WTC11 (cell line): ENCODE data around the gene SRSF1. TPM values are rescaled to one million over a fixed set of nuclear protein-coding genes. Genes with fewer than 3 reads are reported as not detected.
A peak's percentile ranks its signal among the peaks of the same experiment; 100 is the strongest.

Source experiments
- ATAC-seq: fragments of 200-7000 bp; cut with Tn5 transposase; 2 replicates; pipeline ENCODE4 v1.10.0; 2021; ENCODE audit warnings: mild to moderate bottlenecking, moderate library complexity
- CTCF ChIA-PET: fragments of 300-600 bp; sonication (Branson Sonifier 250); formaldehyde crosslinking; loops from one replicate; lab custom pipeline; 2021; ENCODE audit warnings: antibody characterized with exemption; lab: Charles Lee
- POLR2A ChIA-PET: fragments of 350-600 bp; sonication (Branson Sonifier 250); formaldehyde crosslinking; loops from one replicate; lab custom pipeline; 2021; ENCODE audit warnings: antibody characterized with exemption; lab: Charles Lee
- DNase-seq: peaks from one replicate; pipeline ENCODE4 v3.0.0; 2021; ENCODE audit warnings: low spot score
- H3K27ac Mint-ChIP-seq: 2 replicates; pipeline ENCODE4 v1.8.0; 2021; ENCODE audit warnings: mixed read lengths
- H3K27me3 Mint-ChIP-seq: 2 replicates; pipeline ENCODE4 v1.8.0; 2021; ENCODE audit warnings: low read depth, mild to moderate bottlenecking, moderate library complexity, mixed read lengths
- H3K36me3 Mint-ChIP-seq: 2 replicates; pipeline ENCODE4 v1.8.0; 2021; ENCODE audit warnings: mixed read lengths
- H3K4me1 Mint-ChIP-seq: 2 replicates; pipeline ENCODE4 v1.8.0; 2022; ENCODE audit warnings: mixed read lengths
- H3K4me3 Mint-ChIP-seq: 2 replicates; pipeline ENCODE4 v1.8.0; 2021; ENCODE audit warnings: mild to moderate bottlenecking, moderate library complexity, mixed read lengths
- H3K9me3 Mint-ChIP-seq: 2 replicates; pipeline ENCODE4 v1.8.0; 2021; ENCODE audit warnings: mixed read lengths
- AR ChIP-seq: fragments of 250-450 bp; sonication (Bioruptor Pico); IDR thresholded peaks from 2 replicates; pipeline ENCODE4 v1.9.0; 2021; ENCODE audit warnings: mild to moderate bottlenecking
- ATF2 ChIP-seq: sonication (generic); formaldehyde crosslinking; IDR thresholded peaks from 2 replicates; pipeline ENCODE4 v1.8.1; 2022; ENCODE audit warnings: low read depth, missing genetic modification reagents, borderline replicate concordance
- CREB1 ChIP-seq: sonication (generic); formaldehyde crosslinking; IDR thresholded peaks from 2 replicates; pipeline ENCODE4 v1.8.0; 2023; ENCODE audit warnings: mild to moderate bottlenecking, missing genetic modification reagents
- GRHL2 ChIP-seq: fragments of 250-450 bp; sonication (Bioruptor Pico); IDR thresholded peaks from 2 replicates; pipeline ENCODE4 v1.8.0; 2022; ENCODE audit warnings: mild to moderate bottlenecking, moderate library complexity; ENCODE audit not compliant: insufficient replicate concordance, severe bottlenecking
- HMGXB4 ChIP-seq: sonication (generic); formaldehyde crosslinking; IDR thresholded peaks from 2 replicates; pipeline ENCODE4 v1.8.1; 2023; ENCODE audit warnings: mild to moderate bottlenecking, moderate library complexity, missing genetic modification reagents
- JUN ChIP-seq: sonication (generic); formaldehyde crosslinking; IDR thresholded peaks from 2 replicates; pipeline ENCODE4 v1.8.0; 2023; ENCODE audit warnings: mild to moderate bottlenecking, missing genetic modification reagents
- NFATC4 ChIP-seq: fragments of 250-450 bp; sonication (Bioruptor Pico); IDR thresholded peaks from 2 replicates; pipeline ENCODE4 v1.9.0; 2021; ENCODE audit warnings: mild to moderate bottlenecking
- NFYB ChIP-seq: sonication (generic); formaldehyde crosslinking; conservative IDR thresholded peaks from 2 replicates; pipeline ENCODE4 v1.8.0; 2022; ENCODE audit warnings: low read depth, missing genetic modification reagents
- NR1H2 ChIP-seq: sonication (generic); formaldehyde crosslinking; IDR thresholded peaks from 2 replicates; pipeline ENCODE4 v1.9.0; 2021; ENCODE audit warnings: mild to moderate bottlenecking, moderate library complexity, missing genetic modification reagents
- RORB ChIP-seq: fragments of 250-450 bp; sonication (Bioruptor Pico); IDR thresholded peaks from 2 replicates; pipeline ENCODE4 v1.9.0; 2021; ENCODE audit warnings: mild to moderate bottlenecking
- SMAD3 ChIP-seq: sonication (generic); formaldehyde crosslinking; IDR thresholded peaks from 2 replicates; pipeline ENCODE4 v1.8.0; 2022; ENCODE audit warnings: missing genetic modification reagents, mild to moderate bottlenecking, borderline replicate concordance
- SOX15 ChIP-seq: fragments of 250-450 bp; sonication (Bioruptor Pico); IDR thresholded peaks from 2 replicates; pipeline ENCODE4 v1.9.0; 2021; ENCODE audit warnings: mild to moderate bottlenecking
- TCF7 ChIP-seq: sonication (generic); formaldehyde crosslinking; IDR thresholded peaks from 2 replicates; pipeline ENCODE4 v1.8.0; 2022; ENCODE audit warnings: mild to moderate bottlenecking, low read depth, missing genetic modification reagents, moderate library complexity
- TEAD4 ChIP-seq: sonication (generic); formaldehyde crosslinking; IDR thresholded peaks from 2 replicates; pipeline ENCODE4 v1.8.0; 2022; ENCODE audit warnings: mild to moderate bottlenecking, missing genetic modification reagents
- TP53 ChIP-seq: sonication (generic); formaldehyde crosslinking; IDR thresholded peaks from 2 replicates; pipeline ENCODE4 v1.8.1; 2023; ENCODE audit warnings: mild to moderate bottlenecking, missing genetic modification reagents
- ZNF219 ChIP-seq: sonication (generic); formaldehyde crosslinking; IDR thresholded peaks from 2 replicates; pipeline ENCODE4 v1.8.0; 2023; ENCODE audit warnings: missing genetic modification reagents, mild to moderate bottlenecking, borderline replicate concordance
- ZNF423 ChIP-seq: fragments of 250-450 bp; sonication (Bioruptor Pico); IDR thresholded peaks from 2 replicates; pipeline ENCODE4 v2.1.2; 2022; ENCODE audit warnings: mild to moderate bottlenecking, moderate library complexity
- ZNF671 ChIP-seq: fragments of 250-450 bp; sonication (Bioruptor Pico); IDR thresholded peaks from 2 replicates; pipeline ENCODE4 v1.8.0; 2021; ENCODE audit warnings: mild to moderate bottlenecking
- total RNA-seq: library from RNA; stranded (reverse); gene quantifications from 3 replicates; pipeline ENCODE4 v1.2.3, GENCODE V29; 2021
- TF ChIP-seq, protein P1 (sequence below): sonication (generic); formaldehyde crosslinking; IDR thresholded peaks from 2 replicates; pipeline ENCODE4 v1.8.0; 2022; ENCODE audit warnings: mild to moderate bottlenecking, missing genetic modification reagents

SRSF1 gene
- total RNA-seq, 1 experiment from 2014 or later, result 387 TPM

- TF ChIP-seq AR (peak; percentile 74), JUN (no peak), TP53 (CRISPR knock-in tag) (no peak), SMAD3 (no peak), ATF2 (CRISPR knock-in tag) (no peak), ZNF423 (CRISPR knock-in tag) (no peak), NR1H2 (CRISPR knock-in tag) (no peak), RORB (CRISPR knock-in tag) (no peak), TEAD4 (CRISPR knock-in tag) (no peak), NFYB (no peak), GRHL2 (CRISPR knock-in tag) (no peak), ZNF219 (CRISPR knock-in tag) (no peak), HMGXB4 (CRISPR knock-in tag) (no peak), CREB1 (CRISPR knock-in tag) (0 out of 2 replicates have a peak, but pooled peaks have one; percentile 27), NFATC4 (CRISPR knock-in tag) (peak; percentile 31; the same call in 1 of the 2 replicates), SOX15 (CRISPR knock-in tag) (no peak)
- TF ChIP-seq, protein P1, sequence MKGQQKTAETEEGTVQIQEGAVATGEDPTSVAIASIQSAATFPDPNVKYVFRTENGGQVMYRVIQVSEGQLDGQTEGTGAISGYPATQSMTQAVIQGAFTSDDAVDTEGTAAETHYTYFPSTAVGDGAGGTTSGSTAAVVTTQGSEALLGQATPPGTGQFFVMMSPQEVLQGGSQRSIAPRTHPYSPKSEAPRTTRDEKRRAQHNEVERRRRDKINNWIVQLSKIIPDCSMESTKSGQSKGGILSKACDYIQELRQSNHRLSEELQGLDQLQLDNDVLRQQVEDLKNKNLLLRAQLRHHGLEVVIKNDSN (CRISPR knock-in tag), result no peak
Measured at GRCh38 chr17:57995076-57995956, 11.7 kb downstream of the SRSF1 start (continued).

DNA sequence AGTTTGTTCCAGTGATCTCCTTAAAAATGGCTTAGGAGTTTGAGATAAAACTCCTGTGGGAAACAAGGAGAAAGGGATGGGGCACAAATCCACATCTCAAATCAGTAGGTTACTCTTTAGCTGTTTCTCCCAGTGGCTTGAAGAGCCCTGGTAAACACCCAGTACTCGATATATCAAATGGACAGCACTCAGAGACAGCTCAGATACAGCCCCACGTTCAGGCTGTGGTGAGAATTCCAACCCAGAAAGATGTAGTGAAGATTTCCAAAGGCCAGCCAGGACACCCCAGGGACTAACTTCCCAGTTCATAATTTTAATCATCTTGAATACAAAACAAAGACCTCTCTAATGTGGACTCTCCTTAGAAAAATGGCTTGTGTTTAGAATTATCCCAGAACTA lies 12.6 kb downstream of the SRSF1 start:
- Mint-ChIP-seq H3K4me1 (peaks cover 57% of the 10 kb centered on the region), H3K27me3 (no peaks in the 10 kb centered on the region), H3K9me3 (no peaks in the 10 kb centered on the region), H3K4me3 (no peak overlapping the region), H3K27ac (no peak overlapping the region), H3K36me3 (peaks cover 16% of the 10 kb centered on the region)
- no peak for ATAC-seq
- no peak for DNase-seq
- POLR2A ChIA-PET, result interaction anchor here (0.9 to 1.0 kb wide), 2 partner anchors 89 to 136 kb away, joined by 3 read pairs; no protein-coding TSS in a partner anchor
- TF ChIP-seq ZNF671 (CRISPR knock-in tag) (peak; percentile 21; the same call in 1 of the 2 replicates), AR (0 out of 2 replicates have a peak, but pooled peaks have one; percentile 62), TCF7 (no peak)
- CTCF ChIA-PET, result interaction anchor here (0.7 to 11.1 kb wide), 10 partner anchors 8 to 161 kb away, joined by 3 to 207 read pairs (median 4); no protein-coding TSS in a partner anchor
